Measurements from ENCODE around the gene RPS19BP1.

Gene RPS19BP1

GRCh38 chr22:39570226-39570625 lies 37.7 kb upstream of the RPS19BP1 start:
- no peak for DNase-seq (ENCODE audit: extremely low read depth, insufficient read length)
- H3K4me3 ChIP-seq (replicated peaks; ENCODE audit: low read depth, low read length): no peak overlapping the region
- H3K36me3 ChIP-seq (ENCODE audit: control insufficient read depth, insufficient read depth, low read length): no peaks in the 10 kb centered on the region
- TF ChIP-seq CTCF (IDR thresholded peaks at IDR 0.05; ENCODE audit: insufficient read depth, low read length, poor library complexity, severe bottlenecking): no peak
- peaks cover 1% of the 10 kb centered on the region for H3K27me3 ChIP-seq (replicated peaks; ENCODE audit: control insufficient read depth, insufficient read depth, low read length)

- Histone ChIP-seq H3K36me3 (ENCODE audit: control insufficient read depth, insufficient read depth, low read length) (no peaks in the 10 kb centered on the region), H3K4me3 (replicated peaks; ENCODE audit: low read depth, low read length) (no peak overlapping the region), H3K27me3 (replicated peaks; ENCODE audit: control insufficient read depth, insufficient read depth, low read length) (no peaks in the 10 kb centered on the region; the same call in none of the 2 replicates)
- DNase-seq (ENCODE audit: extremely low read depth, insufficient read length): no peak
- no peak for TF ChIP-seq CTCF (IDR thresholded peaks at IDR 0.05; ENCODE audit: insufficient read depth, low read length, poor library complexity, severe bottlenecking)
Observed at GRCh38 chr22:39569066-39569465, 36.5 kb upstream of the RPS19BP1 start.

- Histone ChIP-seq H3K36me3 (ENCODE audit: control insufficient read depth, insufficient read depth, low read length) (no peaks in the 10 kb centered on the region), H3K4me3 (replicated peaks; ENCODE audit: low read depth, low read length) (no peak overlapping the region), H3K27me3 (replicated peaks; ENCODE audit: control insufficient read depth, insufficient read depth, low read length) (no peaks in the 10 kb centered on the region; the same call in none of the 2 replicates)
- no peak for DNase-seq (ENCODE audit: extremely low read depth, insufficient read length)
- TF ChIP-seq CTCF (IDR thresholded peaks at IDR 0.05; ENCODE audit: insufficient read depth, low read length, poor library complexity, severe bottlenecking): no peak
Observed at GRCh38 chr22:39568278-39568981, 35.9 kb upstream of the RPS19BP1 start.

- no peak for TF ChIP-seq CTCF (IDR thresholded peaks at IDR 0.05; ENCODE audit: insufficient read depth, low read length, poor library complexity, severe bottlenecking)
- no peaks in the 10 kb centered on the region; the same call in 1 of the 2 replicates for H3K27me3 ChIP-seq (replicated peaks; ENCODE audit: control insufficient read depth, insufficient read depth, low read length)
- no peaks in the 10 kb centered on the region for H3K36me3 ChIP-seq (ENCODE audit: control insufficient read depth, insufficient read depth, low read length)
- no peak overlapping the region for H3K4me3 ChIP-seq (replicated peaks; ENCODE audit: low read depth, low read length)
- DNase-seq (ENCODE audit: extremely low read depth, insufficient read length): no peak
Observed at GRCh38 chr22:39567135-39567946, 34.8 kb upstream of the RPS19BP1 start.

- Histone ChIP-seq H3K27me3 (replicated peaks; ENCODE audit: control insufficient read depth, insufficient read depth, low read length) (no peaks in the 10 kb centered on the region; the same call in 1 of the 2 replicates), H3K4me3 (replicated peaks; ENCODE audit: low read depth, low read length) (no peak overlapping the region), H3K36me3 (ENCODE audit: control insufficient read depth, insufficient read depth, low read length) (no peaks in the 10 kb centered on the region)
- TF ChIP-seq CTCF (IDR thresholded peaks at IDR 0.05; ENCODE audit: insufficient read depth, low read length, poor library complexity, severe bottlenecking): no peak
- no peak for DNase-seq (ENCODE audit: extremely low read depth, insufficient read length)
Observed at GRCh38 chr22:39565414-39565944, 32.9 kb upstream of the RPS19BP1 start.

All from GM06990 (cell line).